Omental fat pad (tissue), 4 donors: ENCODE data around the gene COX7B2. TPM values are rescaled to one million over a fixed set of nuclear protein-coding genes. Genes with fewer than 3 reads are reported as not detected.

Experiments used
- ATAC-seq: fragments of 150-250 bp; one replicate; pipeline ENCODE4 v1.9.1; 2016; ENCODE audit warnings: mild to moderate bottlenecking, moderate library complexity; ENCODE audit not compliant: low FRiP score
- DNase-seq: peaks from one replicate; pipeline ENCODE4 v3.0.0-alpha.2; 2019; ENCODE audit warnings: low spot score
- total RNA-seq, 4 donors: library from RNA; depleted of rRNA; stranded (reverse); fragments of >200 nt; gene quantifications; one replicate each; pipeline ENCODE4 v1.1.0, GENCODE V29; 2016
- TF ChIP-seq, protein P1 (sequence below), 3 donors: fragments of 450-650 bp; IDR thresholded peaks; one replicate each; pipeline ENCODE4 v1.5.1; 2016 to 2017; ENCODE audit warnings: antibody characterized with exemption in 3 of 3, mild to moderate bottlenecking in 3 of 3, moderate library complexity in 2 of 3

Gene COX7B2
- total RNA-seq, 4 donors from 2014 or later: not detected

DNA sequence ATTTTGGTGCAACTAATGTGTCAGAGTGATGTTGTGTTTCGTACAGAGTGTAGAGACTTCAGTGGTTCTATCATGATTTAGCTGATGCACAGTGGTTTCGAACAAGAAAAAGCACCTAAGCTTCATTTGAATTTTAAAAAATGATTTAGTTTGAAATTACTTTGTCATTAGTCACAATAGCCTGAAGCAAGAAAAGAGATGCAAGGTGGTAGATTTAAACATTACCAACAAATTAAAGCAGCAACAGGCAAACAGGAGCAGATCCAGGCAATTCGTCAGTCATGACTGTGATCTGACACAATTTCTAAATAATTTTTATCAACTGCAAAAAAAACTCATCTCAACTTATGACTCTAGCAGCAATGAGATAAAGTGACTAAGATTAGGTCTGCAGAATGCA, 24.6 kb upstream of the COX7B2 start:
- no peak for DNase-seq
- ATAC-seq: no peak
- TF ChIP-seq, protein P1, sequence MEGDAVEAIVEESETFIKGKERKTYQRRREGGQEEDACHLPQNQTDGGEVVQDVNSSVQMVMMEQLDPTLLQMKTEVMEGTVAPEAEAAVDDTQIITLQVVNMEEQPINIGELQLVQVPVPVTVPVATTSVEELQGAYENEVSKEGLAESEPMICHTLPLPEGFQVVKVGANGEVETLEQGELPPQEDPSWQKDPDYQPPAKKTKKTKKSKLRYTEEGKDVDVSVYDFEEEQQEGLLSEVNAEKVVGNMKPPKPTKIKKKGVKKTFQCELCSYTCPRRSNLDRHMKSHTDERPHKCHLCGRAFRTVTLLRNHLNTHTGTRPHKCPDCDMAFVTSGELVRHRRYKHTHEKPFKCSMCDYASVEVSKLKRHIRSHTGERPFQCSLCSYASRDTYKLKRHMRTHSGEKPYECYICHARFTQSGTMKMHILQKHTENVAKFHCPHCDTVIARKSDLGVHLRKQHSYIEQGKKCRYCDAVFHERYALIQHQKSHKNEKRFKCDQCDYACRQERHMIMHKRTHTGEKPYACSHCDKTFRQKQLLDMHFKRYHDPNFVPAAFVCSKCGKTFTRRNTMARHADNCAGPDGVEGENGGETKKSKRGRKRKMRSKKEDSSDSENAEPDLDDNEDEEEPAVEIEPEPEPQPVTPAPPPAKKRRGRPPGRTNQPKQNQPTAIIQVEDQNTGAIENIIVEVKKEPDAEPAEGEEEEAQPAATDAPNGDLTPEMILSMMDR (IDR thresholded peaks at IDR 0.05): no peak

DNA sequence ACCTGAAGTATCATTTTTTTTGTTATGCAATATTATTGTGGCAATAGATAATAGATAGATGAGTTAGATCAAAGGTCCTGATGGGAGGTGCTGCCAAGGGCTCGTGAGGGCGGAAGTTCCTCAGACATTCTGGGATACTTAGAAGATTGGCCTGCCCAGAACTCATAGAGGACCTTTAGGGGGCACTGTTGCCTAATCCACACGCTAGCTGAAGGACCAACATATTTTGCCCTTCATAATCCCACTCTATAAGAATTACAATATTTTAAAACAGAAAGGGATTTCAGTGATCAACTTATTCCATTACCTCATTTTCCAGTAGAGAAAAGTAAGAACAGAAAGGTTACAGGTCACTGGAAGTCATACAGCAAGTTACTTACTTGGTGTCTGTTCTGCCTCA, 22.9 kb upstream of the COX7B2 start:
- ATAC-seq: no peak
- TF ChIP-seq, protein P1 (IDR thresholded peaks at IDR 0.05): no peak
- no peak for DNase-seq

DNA sequence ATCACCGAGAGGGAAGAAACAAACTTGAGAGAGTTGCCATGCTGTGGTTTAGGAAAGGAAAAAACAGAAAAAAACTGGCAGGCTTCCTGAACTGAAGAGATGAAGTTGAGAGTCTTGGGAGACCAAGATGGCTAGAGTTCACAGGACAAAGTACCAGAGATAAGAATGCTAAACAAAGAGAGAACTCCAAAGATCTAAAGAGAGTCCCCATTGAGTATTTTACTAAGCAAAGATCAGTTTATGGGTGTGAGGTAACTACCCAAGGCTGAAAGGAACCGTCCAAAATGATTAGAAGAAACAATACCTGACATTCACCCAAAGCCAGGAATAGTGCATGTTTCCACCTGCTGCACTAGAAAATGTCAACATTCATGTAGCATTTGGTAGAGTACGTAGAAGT, 21.8 kb upstream of the COX7B2 start:
- TF ChIP-seq, protein P1 (IDR thresholded peaks at IDR 0.05): no peak
- no peak for ATAC-seq
- no peak for DNase-seq

DNA sequence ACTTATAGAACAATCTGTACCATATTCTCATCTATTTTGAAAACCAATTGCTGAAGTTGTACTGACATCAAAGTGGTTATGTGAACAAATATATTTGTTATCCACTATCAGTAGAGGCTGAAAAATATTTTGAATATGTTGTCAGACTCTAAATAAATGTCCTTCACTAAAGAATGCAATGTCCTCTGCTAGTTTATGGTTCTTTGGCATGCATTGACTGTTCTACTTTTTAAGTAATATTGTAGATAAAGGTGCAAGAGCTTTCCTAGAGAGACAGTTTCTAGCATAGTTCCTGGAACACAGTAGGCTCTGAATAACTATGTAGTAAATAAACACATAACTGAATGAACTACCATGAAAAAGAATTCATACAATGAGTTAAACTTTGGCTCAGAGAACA, 18.2 kb upstream of the COX7B2 start:
- ATAC-seq (no peak), DNase-seq (no peak)
- TF ChIP-seq, protein P1 (IDR thresholded peaks at IDR 0.05): no peak

DNA sequence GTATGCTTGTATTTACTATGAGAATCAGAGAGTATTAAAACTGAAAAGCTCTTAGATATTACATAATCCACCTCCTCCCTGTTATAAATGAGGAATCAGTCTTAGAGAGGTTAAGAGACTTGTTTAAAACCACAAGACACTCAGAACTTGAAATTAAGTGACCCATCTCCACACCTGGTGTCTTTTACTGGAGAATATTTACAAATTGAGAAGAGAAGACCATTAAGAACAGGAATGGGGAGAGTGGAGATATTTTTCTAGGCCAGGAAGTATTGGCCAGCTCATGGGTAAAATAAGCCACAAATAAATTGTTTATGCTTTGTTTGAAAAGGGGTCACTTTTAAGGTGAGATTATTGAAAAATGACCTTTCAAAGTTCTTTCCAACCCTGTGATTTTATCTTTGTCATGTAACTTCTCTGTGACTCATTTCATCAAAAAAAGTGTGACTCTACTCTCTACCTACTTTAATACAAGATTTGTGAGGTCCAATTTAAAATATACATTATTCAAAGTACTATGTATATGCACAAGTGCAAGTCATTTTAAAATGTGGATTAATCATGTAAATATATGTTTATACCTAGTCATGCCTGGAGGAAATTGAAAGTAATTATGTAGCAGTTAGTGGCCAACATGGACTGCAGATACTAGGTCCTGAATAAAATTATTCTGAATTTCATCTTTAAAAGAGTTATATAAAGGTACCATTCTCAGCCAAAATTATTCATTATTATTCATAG, 15.9 kb upstream of the COX7B2 start:
- TF ChIP-seq, protein P1 (IDR thresholded peaks at IDR 0.05): no peak
- DNase-seq (no peak), ATAC-seq (no peak)

DNA sequence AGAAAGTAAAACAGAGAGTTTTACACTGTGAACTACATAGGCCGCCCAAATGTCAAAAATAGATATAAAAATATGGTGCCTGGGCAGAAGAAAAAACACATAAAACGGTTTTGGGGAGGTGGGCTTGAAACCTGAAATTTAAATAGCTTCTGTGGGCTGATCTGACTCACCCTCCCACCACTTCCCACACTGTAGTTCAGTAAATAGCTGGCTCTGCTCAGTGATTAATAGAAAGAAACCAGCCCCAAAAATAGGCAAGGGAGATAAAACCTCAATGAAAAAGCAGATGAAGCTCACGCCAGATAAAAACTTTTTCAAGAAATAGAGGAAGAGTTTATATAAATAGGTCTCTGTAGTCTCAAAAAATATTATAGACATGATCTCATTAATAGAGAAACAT, 13.2 kb upstream of the COX7B2 start:
- no peak for ATAC-seq
- no peak for DNase-seq
- TF ChIP-seq, protein P1 (IDR thresholded peaks at IDR 0.05): no peak

DNA sequence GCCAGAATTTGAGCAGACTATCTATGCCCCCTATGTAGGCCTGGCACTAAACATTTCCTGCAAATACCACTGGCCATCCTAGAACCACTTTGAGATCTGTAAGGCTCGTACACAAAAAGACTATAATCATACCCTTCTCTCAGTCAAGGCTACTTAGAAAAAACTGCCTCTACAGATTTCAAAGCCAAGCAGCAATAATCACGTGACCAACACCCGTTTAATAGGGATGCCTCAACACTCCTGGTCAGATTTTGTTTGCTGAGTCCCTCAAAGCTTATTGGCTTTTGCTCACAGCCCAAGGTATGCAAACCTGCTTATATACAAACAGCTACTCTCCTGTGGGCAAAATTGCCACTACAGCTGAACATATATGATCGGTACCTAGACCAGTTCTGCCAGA, 897 bp downstream of the COX7B2 start:
- no peak for ATAC-seq

More for the DNA sequence above, 897 bp downstream of the COX7B2 start:
- DNase-seq: no peak
- TF ChIP-seq, protein P1 (IDR thresholded peaks at IDR 0.05): no peak
